K562 (cell line): ENCODE results near the gene CEP43. TPM values are rescaled to one million over a fixed set of nuclear protein-coding genes. Genes with fewer than 3 reads are reported as not detected.

ENCODE experiments used
- GTF2E2 ChIP-seq: fragments of 200-800 bp; sonication (Bioruptor generic); IDR thresholded peaks from 2 replicates; pipeline ENCODE4 v1.6.1; 2016; ENCODE audit warnings: missing genetic modification characterization, missing compliant biosample characterization
- MNT ChIP-seq, 2 experiments: fragments of 450-650 bp; conservative IDR thresholded peaks; 2 replicates each; pipeline ENCODE4 v1.6.1; 2017; ENCODE audit warnings: mild to moderate bottlenecking in 2 of 2, moderate library complexity in 2 of 2
- NFYB ChIP-seq: IDR thresholded peaks from 2 replicates; pipeline ENCODE4 v1.6.1; 2011; ENCODE audit warnings: mild to moderate bottlenecking, moderate library complexity; ENCODE audit not compliant: insufficient read length; ENCODE audit errors: extremely low read depth
- NR1H2 ChIP-seq: sonication (generic); formaldehyde crosslinking; IDR thresholded peaks from 2 replicates; pipeline ENCODE4 v1.4.0; 2020; ENCODE audit warnings: mild to moderate bottlenecking, missing genetic modification reagents
- PHF8 ChIP-seq: fragments of 200-600 bp; sonication (generic); IDR thresholded peaks from 2 replicates; pipeline ENCODE4 v1.6.1; 2012; ENCODE audit warnings: mixed run types, mild to moderate bottlenecking, inconsistent platforms, low read length, moderate library complexity, borderline replicate concordance
- PKNOX1 ChIP-seq: fragments of 450-650 bp; IDR thresholded peaks from 2 replicates; pipeline ENCODE4 v1.6.1; 2016
- PRDM10 ChIP-seq: fragments of 450-650 bp; IDR thresholded peaks from 2 replicates; pipeline ENCODE4 v1.6.1; 2018; ENCODE audit not compliant: partially characterized antibody
- RBM22 ChIP-seq: fragments of 200-400 bp; formaldehyde crosslinking; IDR thresholded peaks from 2 replicates; pipeline ENCODE4 v1.6.1; 2018; ENCODE audit warnings: low read length, low read depth; ENCODE audit not compliant: poor library complexity, severe bottlenecking
- STAG1 ChIP-seq: sonication (generic); formaldehyde crosslinking; IDR thresholded peaks from 2 replicates; pipeline ENCODE4 v1.5.0; 2020; ENCODE audit warnings: missing genetic modification reagents, borderline replicate concordance
- WHSC1 ChIP-seq: IDR thresholded peaks from one replicate; pipeline ENCODE4 v1.6.1; 2012; ENCODE audit warnings: low read length, control low read depth, inconsistent platforms
- ZNF445 ChIP-seq: fragments of 250-450 bp; sonication (Bioruptor Pico); IDR thresholded peaks from 2 replicates; pipeline ENCODE4 v1.4.0; 2020; ENCODE audit warnings: low read depth, mild to moderate bottlenecking, moderate library complexity
- polyA plus RNA-seq, 8 experiments: library from polyadenylated mRNA; depleted of rRNA in 4 of 8; stranded (reverse) in 5 of 8; unstranded in 3 of 8; fragments of >200 nt; fragmentation: Nextera tagmentation in 2 of 8; fragmentation: Illumina TruSeq in 1 of 8; extraction: Ambion mirVana in 2 of 8; extraction: Trizol in 1 of 8; gene quantifications; 2 replicates each; pipeline versions ENCODE4 v1.2.1 to v1.2.3, GENCODE V29; 2011 to 2014; ENCODE audit warnings: inconsistent platforms in 1 of 8, missing spikeins in 1 of 8
- total RNA-seq, 7 experiments: library from RNA; depleted of rRNA in 6 of 7; stranded (reverse); fragments of >200 nt in 6 of 7; fragmentation: Illumina TruSeq in 2 of 7; extraction: Trizol in 2 of 7; gene quantifications; 2 replicates each; pipeline versions ENCODE4 v1.2.1 to v1.2.3, GENCODE V29; 2011 to 2021; ENCODE audit warnings: low replicate concordance in 1 of 7

CEP43 gene
- total and polyA plus RNA-seq, 9 of the 15 experiments (the other 6 are each of a cell fraction or from before 2014, with no cell fraction given) = 15.2 to 55.7 (median 47.4) TPM

DNA sequence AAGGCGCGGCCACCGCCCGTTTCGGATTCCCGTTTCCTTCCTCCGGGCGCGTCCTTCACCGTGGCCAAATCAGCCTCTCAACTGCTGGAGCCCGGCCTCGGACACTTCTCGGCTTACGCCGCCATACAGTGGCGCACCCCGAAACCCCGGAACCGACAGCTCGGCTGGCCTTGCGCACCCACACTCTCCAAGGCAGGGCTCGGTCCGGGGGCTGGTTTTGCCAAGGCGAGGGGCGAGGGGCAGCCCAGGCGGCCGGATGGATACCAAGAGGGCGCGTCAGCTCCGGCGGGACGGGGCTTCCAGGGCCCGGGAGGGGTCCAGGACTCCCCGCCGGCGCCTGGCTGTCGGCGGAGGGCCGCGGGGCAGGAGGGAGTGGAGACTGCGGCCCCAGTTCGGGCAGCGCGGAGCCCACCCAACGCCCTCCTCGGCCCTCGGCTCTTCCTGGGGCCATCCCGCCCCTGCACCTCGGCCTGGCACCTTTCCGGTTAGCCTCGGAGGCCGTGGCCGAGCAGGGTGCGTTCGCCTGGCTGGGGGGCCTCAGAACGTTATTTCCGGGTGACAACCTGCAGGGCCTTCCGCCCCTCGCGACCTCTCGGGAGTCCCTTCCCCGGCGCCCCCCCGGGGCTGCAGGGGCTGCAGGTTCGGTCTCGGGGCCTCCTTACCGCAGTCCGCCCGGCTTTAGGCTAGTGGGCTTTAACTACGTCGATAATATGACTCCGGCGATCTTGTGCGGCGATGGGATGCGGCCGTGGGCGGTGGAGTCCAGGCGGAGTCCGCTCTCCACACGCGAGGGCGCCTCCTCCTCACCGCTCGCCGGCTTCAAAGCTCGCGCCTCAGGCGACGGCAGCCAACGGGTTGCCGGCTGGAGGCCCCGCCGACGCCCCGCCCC lies 697 bp upstream of the CEP43 start (continued):
- no peak for TF ChIP-seq PRDM10
- TF ChIP-seq NFYB = no peak
- TF ChIP-seq ZNF445 (CRISPR knock-in tag) = no peak
- peak; percentile 52 to 88; a peak in 3 of 4 replicates for TF ChIP-seq MNT (conservative IDR thresholded peaks at IDR 0.05)
- TF ChIP-seq GTF2E2 = no peak
- TF ChIP-seq RBM22 = no peak
- peak; percentile 84; the same call in 1 of the 2 replicates for TF ChIP-seq PHF8
- no peak for TF ChIP-seq WHSC1
- peak; percentile 55; the same call in 1 of the 2 replicates for TF ChIP-seq STAG1
- 0 out of 2 replicates have a peak, but pooled peaks have one; percentile 42 for TF ChIP-seq NR1H2 (CRISPR knock-in tag)
- no peak for TF ChIP-seq PKNOX1
